BLaER1 (cell line): ENCODE measurements around the gene DHRSX.
"Not testable (repeated sequence)": the region's sequence is repeated elsewhere in the genome, so short reads cannot be mapped to it uniquely, and the experiment has no call there.

Source experiments
- H3K27ac ChIP-seq: shearing (Covaris generic); formaldehyde crosslinking; 2 replicates; pipeline ENCODE4 v1.8.1; 2022
- H3K27me3 ChIP-seq: shearing (Covaris generic); formaldehyde crosslinking; 2 replicates; pipeline ENCODE4 v1.8.1; 2022
- H3K36me3 ChIP-seq: shearing (Covaris generic); formaldehyde crosslinking; 2 replicates; pipeline ENCODE4 v1.8.1; 2022
- H3K4me1 ChIP-seq: shearing (Covaris generic); formaldehyde crosslinking; 2 replicates; pipeline ENCODE4 v1.8.1; 2022
- H3K4me2 ChIP-seq: shearing (Covaris generic); formaldehyde crosslinking; 2 replicates; pipeline ENCODE4 v1.8.1; 2022
- H3K4me3 ChIP-seq: shearing (Covaris generic); formaldehyde crosslinking; 2 replicates; pipeline ENCODE4 v1.8.1; 2022
- H3K9ac ChIP-seq: shearing (Covaris generic); formaldehyde crosslinking; 2 replicates; pipeline ENCODE4 v1.8.1; 2022
- H3K9me3 ChIP-seq: shearing (Covaris generic); formaldehyde crosslinking; 2 replicates; pipeline ENCODE4 v1.8.1; 2022
- H4K20me1 ChIP-seq: shearing (Covaris generic); formaldehyde crosslinking; 2 replicates; pipeline ENCODE4 v1.8.1; 2022
- Cebpa-rat ChIP-seq: shearing (Covaris generic); IDR thresholded peaks from 2 replicates; pipeline ENCODE4 v1.8.1; 2022

The DHRSX gene

DNA sequence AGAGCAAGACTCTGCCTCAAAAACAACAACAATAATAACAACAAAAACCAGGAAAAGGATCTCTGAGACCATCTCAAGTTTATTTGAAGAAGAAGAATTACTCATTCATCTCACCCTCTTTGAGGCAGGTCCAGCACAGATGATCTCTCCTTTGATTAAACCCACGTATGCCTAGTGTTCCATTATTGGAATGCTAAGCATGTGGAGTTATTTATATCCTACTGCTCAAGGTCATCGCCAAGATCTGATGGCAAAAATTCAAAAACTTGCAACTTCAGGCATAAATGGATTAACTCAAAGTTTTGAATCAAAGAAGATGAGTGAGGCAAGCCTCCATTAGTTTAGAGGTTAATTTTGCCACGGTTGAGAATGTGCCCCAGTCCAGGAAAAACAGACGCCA, 184.2 kb downstream of the DHRSX start:
- TF ChIP-seq Cebpa-rat, result no peak
- Histone ChIP-seq H3K36me3 (peaks cover 39% of the 10 kb centered on the region; the same call in 1 of the 2 replicates), H3K27ac (no peak overlapping the region)

DNA sequence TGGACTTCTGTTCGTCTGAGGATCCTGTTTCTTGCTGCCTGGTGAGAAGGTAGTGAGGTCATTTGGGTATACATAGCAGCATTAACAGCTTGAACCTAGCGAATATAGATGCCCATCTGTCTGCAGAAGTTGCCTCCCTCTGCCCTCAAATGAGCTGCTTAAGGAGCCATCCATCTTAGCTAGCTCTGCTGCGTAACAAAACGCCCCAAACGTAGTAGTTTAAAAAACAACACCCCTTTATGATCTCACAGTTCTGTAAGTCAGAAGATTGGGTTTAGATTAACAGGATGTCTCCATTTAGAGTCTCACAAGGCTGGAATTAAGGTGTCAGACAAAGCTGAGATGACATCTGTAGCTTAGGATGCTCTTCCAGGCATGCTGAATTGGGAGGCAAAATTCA, 185.3 kb downstream of the DHRSX start:
- H3K27ac ChIP-seq, result no peak overlapping the region
- peaks cover 35% of the 10 kb centered on the region; the same call in 1 of the 2 replicates for H3K36me3 ChIP-seq
- peaks cover 21% of the 10 kb centered on the region for H3K9me3 ChIP-seq
- H4K20me1 ChIP-seq, result peaks cover 27% of the 10 kb centered on the region; the same call in 1 of the 2 replicates
- H3K4me3 ChIP-seq, result no peak overlapping the region
- H3K4me2 ChIP-seq, result no peak overlapping the region
- H3K4me1 ChIP-seq, result peaks cover 16% of the 10 kb centered on the region
- H3K27me3 ChIP-seq, result no peaks in the 10 kb centered on the region
- TF ChIP-seq Cebpa-rat, result no peak
- H3K9ac ChIP-seq, result no peak overlapping the region

More for the DNA sequence above, 184.2 kb downstream of the DHRSX start:
- no peak overlapping the region for H3K9ac ChIP-seq
- peaks cover 20% of the 10 kb centered on the region for H3K4me1 ChIP-seq
- no peaks in the 10 kb centered on the region for H3K27me3 ChIP-seq
- no peak overlapping the region for H3K4me2 ChIP-seq
- peaks cover 26% of the 10 kb centered on the region; the same call in 1 of the 2 replicates for H4K20me1 ChIP-seq
- H3K9me3 ChIP-seq, result peaks cover 24% of the 10 kb centered on the region
- H3K4me3 ChIP-seq, result no peak overlapping the region

DNA sequence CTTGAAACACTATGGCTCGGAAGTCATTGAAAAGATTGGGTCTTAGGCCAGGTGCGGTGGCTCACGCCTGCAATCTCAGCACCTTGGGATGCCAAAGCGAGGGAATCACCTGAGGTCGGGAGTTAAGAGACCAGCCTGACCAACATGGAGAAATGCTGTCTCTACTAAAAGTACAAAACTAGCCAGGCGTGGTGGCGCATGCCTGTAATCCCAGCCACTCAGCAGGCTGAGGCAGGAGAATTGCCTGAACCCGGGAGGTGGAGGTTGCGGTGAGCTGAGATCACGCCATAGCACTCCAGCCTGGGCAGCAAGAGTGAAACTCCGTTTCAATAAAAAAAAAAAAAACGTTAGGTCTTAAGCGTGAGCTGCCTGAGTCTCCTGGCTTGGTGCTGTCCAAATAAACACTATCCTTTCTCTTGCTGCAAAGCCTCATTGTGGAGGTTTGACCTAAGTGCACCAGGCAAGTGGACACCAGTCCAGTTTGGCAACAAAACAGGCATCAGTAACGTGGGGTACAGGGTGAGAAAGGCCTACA, 185.9 kb downstream of the DHRSX start:
- Histone ChIP-seq H3K4me2 (no peak overlapping the region), H3K9me3 (peaks cover 16% of the 10 kb centered on the region), H3K4me3 (no peak overlapping the region), H3K36me3 (peaks cover 35% of the 10 kb centered on the region; the same call in 1 of the 2 replicates), H3K9ac (no peak overlapping the region), H3K4me1 (peaks cover 14% of the 10 kb centered on the region), H3K27me3 (no peaks in the 10 kb centered on the region), H3K27ac (no peak overlapping the region), H4K20me1 (peaks cover 33% of the 10 kb centered on the region; the same call in 1 of the 2 replicates)
- TF ChIP-seq Cebpa-rat, result no peak

DNA sequence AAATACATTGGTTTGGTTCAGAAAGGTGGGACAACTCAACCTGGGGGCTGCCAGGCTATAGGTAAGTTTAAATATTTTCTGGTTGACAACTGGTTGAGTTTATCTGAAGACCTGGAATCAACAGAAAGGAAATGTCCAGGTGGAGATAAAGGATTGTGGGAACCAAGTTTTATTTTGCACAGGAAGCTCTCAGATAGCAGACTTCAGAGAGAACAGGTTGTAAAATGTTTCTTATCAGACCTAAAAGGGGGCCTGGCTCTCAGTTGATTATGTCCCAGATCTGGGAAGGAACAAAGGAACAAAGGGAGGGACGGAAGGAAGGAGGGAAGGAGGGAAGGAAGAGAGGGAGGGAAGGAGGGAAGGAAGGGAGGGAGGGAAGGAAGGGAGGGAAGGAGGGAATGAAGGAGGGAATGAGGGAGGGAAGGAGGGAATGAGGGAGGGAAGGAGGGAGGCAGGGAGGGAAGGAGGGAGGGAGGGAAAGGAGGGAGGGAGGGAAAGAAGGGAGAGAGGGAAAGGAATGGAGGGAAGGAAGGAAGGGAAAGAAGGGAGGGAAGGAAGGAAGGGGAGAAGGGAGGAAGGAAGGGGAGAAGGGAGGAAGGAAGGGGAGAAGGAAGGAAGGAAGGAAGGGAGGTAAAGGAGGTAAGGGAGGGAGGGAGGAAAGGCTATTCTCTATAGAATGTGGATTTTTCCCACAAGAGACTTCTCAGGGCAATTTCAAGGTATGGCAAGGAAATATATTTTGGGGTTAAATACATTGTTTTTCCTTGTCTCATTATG, 186.7 kb downstream of the DHRSX start:
- H3K4me2 ChIP-seq, result no peak overlapping the region
- H3K9me3 ChIP-seq, result peaks cover 13% of the 10 kb centered on the region
- peaks cover 14% of the 10 kb centered on the region for H3K4me1 ChIP-seq
- TF ChIP-seq Cebpa-rat, result no peak
- H4K20me1 ChIP-seq, result peaks cover 39% of the 10 kb centered on the region; the same call in 1 of the 2 replicates
- H3K9ac ChIP-seq, result no peak overlapping the region
- no peaks in the 10 kb centered on the region for H3K27me3 ChIP-seq
- no peak overlapping the region for H3K27ac ChIP-seq
- H3K36me3 ChIP-seq, result peaks cover 38% of the 10 kb centered on the region; the same call in 1 of the 2 replicates
- H3K4me3 ChIP-seq, result no peak overlapping the region

DNA sequence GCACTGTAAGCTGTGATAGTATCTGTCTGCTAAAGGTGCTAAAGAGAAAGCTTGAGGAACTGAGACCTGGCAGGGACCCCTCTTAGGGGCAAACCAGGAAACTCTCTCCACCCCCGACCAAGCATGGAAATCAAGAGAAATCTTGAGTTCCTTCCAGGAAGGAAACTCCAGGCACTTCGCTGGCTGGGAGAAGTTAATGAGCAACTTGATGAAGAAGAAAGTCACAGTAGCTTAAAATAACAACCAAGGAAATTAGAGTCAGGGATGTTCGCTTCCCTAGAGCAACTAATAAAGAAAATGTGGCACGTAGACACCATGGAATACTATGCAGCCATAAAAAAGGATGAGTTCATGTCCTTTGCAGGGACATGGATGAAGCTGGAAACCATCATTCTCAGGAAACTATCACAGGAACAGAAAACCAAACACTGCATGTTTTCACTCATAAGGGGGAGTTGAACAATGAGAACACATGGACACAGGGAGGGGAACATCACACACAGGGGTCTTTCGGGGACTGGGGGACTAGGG, 188.7 kb downstream of the DHRSX start:
- Histone ChIP-seq H3K4me2 (peak overlapping the region; percentile 64), H3K9me3 (peaks cover 19% of the 10 kb centered on the region), H4K20me1 (peaks cover 39% of the 10 kb centered on the region; the same call in 1 of the 2 replicates), H3K36me3 (peaks cover 45% of the 10 kb centered on the region), H3K4me1 (peaks cover 14% of the 10 kb centered on the region)
- H3K4me3 ChIP-seq, H3K27ac ChIP-seq, H3K27me3 ChIP-seq, H3K9ac ChIP-seq: not testable (repeated sequence)

DNA sequence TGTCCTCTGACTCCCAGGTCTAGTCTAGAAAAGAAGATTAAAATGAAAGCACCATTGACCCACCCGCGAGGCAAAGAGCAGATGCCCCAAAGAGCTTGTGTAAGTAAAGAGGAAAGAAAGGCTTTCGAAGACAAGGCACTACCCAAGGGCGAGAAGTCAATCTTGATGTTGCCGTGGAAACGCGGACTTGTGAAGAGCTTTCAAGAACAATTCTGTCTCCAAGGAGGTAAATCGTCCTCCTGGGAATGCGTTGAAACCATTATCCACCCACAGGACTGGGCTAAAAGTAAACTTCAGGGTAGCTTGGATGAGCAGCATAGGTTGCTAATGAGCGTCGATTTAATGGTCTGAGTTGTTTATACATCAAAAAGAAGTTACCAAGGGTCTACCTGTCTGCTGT, 189.3 kb downstream of the DHRSX start:
- TF ChIP-seq Cebpa-rat, result no peak
- Histone ChIP-seq H3K4me2 (peak overlapping the region; percentile 64), H3K27ac (no peak overlapping the region), H3K4me3 (no peak overlapping the region), H4K20me1 (peaks cover 39% of the 10 kb centered on the region; the same call in 1 of the 2 replicates), H3K36me3 (peaks cover 44% of the 10 kb centered on the region), H3K27me3 (no peaks in the 10 kb centered on the region), H3K4me1 (peaks cover 14% of the 10 kb centered on the region), H3K9me3 (peaks cover 25% of the 10 kb centered on the region), H3K9ac (no peak overlapping the region)

DNA sequence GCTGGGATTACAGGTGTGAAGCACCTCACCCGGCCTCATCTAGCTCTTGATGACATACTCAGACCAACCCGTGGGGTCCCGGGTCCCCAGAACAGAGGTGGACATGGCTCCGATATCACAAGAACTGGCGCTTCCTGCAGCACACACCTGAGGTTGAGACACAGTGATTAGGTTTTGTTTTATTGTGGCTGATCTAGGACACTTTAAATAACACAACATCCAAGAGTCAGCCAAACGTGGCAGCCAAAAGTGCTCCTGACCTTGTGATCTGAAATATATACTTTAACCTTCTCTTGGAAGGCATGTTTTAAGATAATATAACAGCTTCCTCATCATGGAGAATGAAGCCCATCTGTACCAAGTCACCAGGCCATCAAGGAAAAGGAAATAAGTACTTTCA, 198.9 kb downstream of the DHRSX start:
- Histone ChIP-seq H3K4me1 (peaks cover 10% of the 10 kb centered on the region), H3K36me3 (peaks cover 22% of the 10 kb centered on the region), H3K27ac (peak overlapping the region; percentile 25; the same call in 1 of the 2 replicates), H3K27me3 (no peaks in the 10 kb centered on the region), H3K9me3 (peaks cover 25% of the 10 kb centered on the region), H3K4me2 (peak overlapping the region; percentile 43; the same call in 1 of the 2 replicates), H3K4me3 (no peak overlapping the region), H3K9ac (no peak overlapping the region), H4K20me1 (peaks cover 25% of the 10 kb centered on the region; the same call in 1 of the 2 replicates)
- TF ChIP-seq Cebpa-rat, result no peak

DNA sequence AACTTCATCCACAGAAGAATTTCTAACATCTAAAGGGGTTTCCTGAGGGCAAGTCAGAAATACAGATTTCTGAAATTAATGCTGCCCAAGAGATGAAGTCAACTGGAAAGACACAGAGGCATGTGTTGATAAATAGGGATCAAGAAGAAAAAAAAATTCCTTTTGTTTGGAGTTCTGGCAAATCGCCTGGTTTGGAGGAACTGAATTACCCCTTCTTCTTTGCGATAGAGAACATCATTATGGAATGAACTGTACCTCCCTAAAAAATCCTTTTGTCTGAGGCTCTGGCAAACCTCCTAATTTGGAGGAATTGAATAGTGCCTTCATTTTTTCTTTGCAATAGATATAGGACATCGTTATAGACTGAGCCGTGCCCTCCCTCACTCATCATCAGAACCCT, 200.9 kb downstream of the DHRSX start:
- H3K27me3 ChIP-seq, result no peaks in the 10 kb centered on the region
- no peak for TF ChIP-seq Cebpa-rat
- H4K20me1 ChIP-seq, result peaks cover 25% of the 10 kb centered on the region; the same call in 1 of the 2 replicates
- H3K9ac ChIP-seq, result no peak overlapping the region
- peaks cover 17% of the 10 kb centered on the region for H3K9me3 ChIP-seq
- H3K27ac ChIP-seq, result no peak overlapping the region
- H3K4me2 ChIP-seq, result no peak overlapping the region
- H3K4me3 ChIP-seq, result no peak overlapping the region
- peaks cover 19% of the 10 kb centered on the region for H3K36me3 ChIP-seq
- H3K4me1 ChIP-seq, result peaks cover 10% of the 10 kb centered on the region

DNA sequence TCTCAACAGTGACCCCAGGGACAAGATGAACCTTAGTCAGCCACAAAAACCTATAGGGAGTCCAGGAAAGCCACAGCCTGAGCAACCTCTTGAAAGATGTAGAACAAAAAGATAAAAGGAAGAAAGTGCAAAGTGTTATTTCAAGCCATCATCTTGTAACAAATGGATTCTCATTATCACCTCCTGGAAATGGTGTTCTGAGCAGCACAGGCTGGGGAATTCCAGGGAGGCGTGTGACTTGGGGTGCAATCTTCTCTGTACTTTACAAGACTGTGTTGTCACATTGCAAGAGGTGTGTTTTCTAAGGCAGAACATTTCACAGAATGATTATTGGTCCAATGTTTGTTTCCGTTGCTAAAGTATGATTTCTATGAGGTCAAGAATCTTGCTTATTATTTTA, 214.0 kb downstream of the DHRSX start:
- Histone ChIP-seq H4K20me1 (peaks cover 7% of the 10 kb centered on the region; the same call in 1 of the 2 replicates), H3K4me2 (no peak overlapping the region), H3K9me3 (peaks cover 17% of the 10 kb centered on the region), H3K36me3 (peaks cover 69% of the 10 kb centered on the region), H3K27ac (no peak overlapping the region), H3K4me3 (no peak overlapping the region), H3K27me3 (no peaks in the 10 kb centered on the region), H3K4me1 (no peaks in the 10 kb centered on the region), H3K9ac (no peak overlapping the region)
- no peak for TF ChIP-seq Cebpa-rat

DNA sequence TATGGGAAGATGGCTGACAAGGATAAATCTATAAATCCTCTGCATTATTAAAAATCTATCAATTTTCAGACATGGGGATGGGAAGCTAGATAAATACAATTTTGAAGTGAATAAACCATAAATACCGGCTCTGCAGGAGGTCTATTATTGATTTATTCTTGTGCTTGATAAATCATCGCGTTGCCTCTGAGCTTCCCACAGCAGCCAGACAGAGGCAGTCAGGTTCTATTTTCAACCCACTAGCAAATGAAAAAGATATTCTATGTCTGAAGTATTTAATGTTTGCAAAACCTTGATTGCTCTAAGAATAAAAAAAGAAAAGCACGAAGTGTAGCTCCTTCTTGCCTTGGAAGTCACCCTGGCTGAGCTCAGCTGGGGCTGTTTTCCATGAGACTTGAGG, 216.2 kb downstream of the DHRSX start:
- no peak overlapping the region for H3K4me2 ChIP-seq
- H3K4me1 ChIP-seq, result no peaks in the 10 kb centered on the region
- H3K27ac ChIP-seq, result no peak overlapping the region
- no peaks in the 10 kb centered on the region for H3K27me3 ChIP-seq
- H3K36me3 ChIP-seq, result peaks cover 48% of the 10 kb centered on the region
- peaks cover 17% of the 10 kb centered on the region for H3K9me3 ChIP-seq
- H4K20me1 ChIP-seq, result peaks cover 7% of the 10 kb centered on the region; the same call in 1 of the 2 replicates
- no peak overlapping the region for H3K9ac ChIP-seq
- no peak for TF ChIP-seq Cebpa-rat
- H3K4me3 ChIP-seq, result no peak overlapping the region
